Stimulated activated naive CD8-positive, alpha-beta T cell treated with anti-CD3 and anti-CD28 coated beads, Interleukin-15, amount 100 ng/mL, for 72 hours (primary cell): ENCODE measurements around the gene SULT2A1.

ENCODE experiments used
- ATAC-seq: fragments of 150-1000 bp; cut with Tn5 transposase; 2 replicates; pipeline ENCODE4 v1.10.0; 2021; ENCODE audit warnings: mild to moderate bottlenecking, moderate library complexity
- DNase-seq, 2 donors: peaks; one replicate each; pipeline ENCODE4 v3.0.0; 2021 to 2022
- H3K27ac Mint-ChIP-seq, 2 donors: one replicate each; pipeline ENCODE4 v1.8.0; 2022; ENCODE audit warnings: mild to moderate bottlenecking in 2 of 2, mixed read lengths in 2 of 2, moderate library complexity in 2 of 2
- H3K27me3 Mint-ChIP-seq: one replicate; pipeline ENCODE4 v1.8.0; 2022; ENCODE audit warnings: mixed read lengths
- H3K4me1 Mint-ChIP-seq: one replicate; pipeline ENCODE4 v1.8.0; 2022; ENCODE audit warnings: mild to moderate bottlenecking, mixed read lengths
- H3K4me3 Mint-ChIP-seq, 2 donors: one replicate each; pipeline ENCODE4 v1.8.0; 2022; ENCODE audit warnings: mild to moderate bottlenecking in 2 of 2, mixed read lengths in 2 of 2, moderate library complexity in 1 of 2
- H3K9me3 Mint-ChIP-seq, 2 donors: one replicate each; pipeline ENCODE4 v1.8.0; 2022; ENCODE audit warnings: mixed read lengths in 2 of 2

The SULT2A1 gene

GRCh38 chr19:47839913-47840312 is 46.2 kb downstream of the SULT2A1 start:
- Mint-ChIP-seq H3K4me1 (no peaks in the 10 kb centered on the region), H3K27ac (no peak overlapping the region), H3K9me3 (no peaks in the 10 kb centered on the region), H3K27me3 (peaks cover 28% of the 10 kb centered on the region), H3K4me3 (no peak overlapping the region)
- no peak for DNase-seq
- ATAC-seq, result no peak

GRCh38 chr19:47839411-47839810 is 46.7 kb downstream of the SULT2A1 start:
- no peaks in the 10 kb centered on the region for H3K4me1 Mint-ChIP-seq
- H3K4me3 Mint-ChIP-seq, result no peak overlapping the region
- DNase-seq, result no peak
- no peak overlapping the region for H3K27ac Mint-ChIP-seq
- no peaks in the 10 kb centered on the region for H3K9me3 Mint-ChIP-seq
- ATAC-seq, result no peak
- H3K27me3 Mint-ChIP-seq, result peaks cover 27% of the 10 kb centered on the region

- ATAC-seq (no peak), DNase-seq (no peak)
Observed at GRCh38 chr19:47836038-47836437, 50.1 kb downstream of the SULT2A1 start.

GRCh38 chr19:47832723-47833122 is 53.4 kb downstream of the SULT2A1 start:
- Mint-ChIP-seq H3K27ac (no peak overlapping the region), H3K27me3 (no peaks in the 10 kb centered on the region), H3K9me3 (no peaks in the 10 kb centered on the region), H3K4me3 (no peak overlapping the region), H3K4me1 (no peaks in the 10 kb centered on the region)
- no peak for DNase-seq
- no peak for ATAC-seq

More at GRCh38 chr19:47836038-47836437, 50.1 kb downstream of the SULT2A1 start:
- Mint-ChIP-seq H3K4me3 (no peak overlapping the region), H3K27me3 (no peaks in the 10 kb centered on the region), H3K4me1 (no peaks in the 10 kb centered on the region), H3K9me3 (no peaks in the 10 kb centered on the region), H3K27ac (no peak overlapping the region)

GRCh38 chr19:47826800-47827199 is 59.3 kb downstream of the SULT2A1 start:
- H3K4me1 Mint-ChIP-seq, result no peaks in the 10 kb centered on the region
- ATAC-seq (no peak), DNase-seq (no peak)
- H3K4me3 Mint-ChIP-seq, result no peak overlapping the region
- peaks cover 5% of the 10 kb centered on the region for H3K27me3 Mint-ChIP-seq
- no peak overlapping the region for H3K27ac Mint-ChIP-seq
- H3K9me3 Mint-ChIP-seq, result peaks cover 0 to 9% of the 10 kb centered on the region in 2 donors

- DNase-seq, result no peak
- no peak for ATAC-seq
- no peak overlapping the region for H3K4me3 Mint-ChIP-seq
- H3K9me3 Mint-ChIP-seq, result peaks cover 0 to 9% of the 10 kb centered on the region in 2 donors
- no peak overlapping the region for H3K27ac Mint-ChIP-seq
- H3K4me1 Mint-ChIP-seq, result no peaks in the 10 kb centered on the region
- H3K27me3 Mint-ChIP-seq, result peaks cover 29% of the 10 kb centered on the region
Observed at GRCh38 chr19:47824396-47824795, 61.7 kb downstream of the SULT2A1 start.

- Mint-ChIP-seq H3K9me3 (peaks cover 0 to 2% of the 10 kb centered on the region in 2 donors), H3K27ac (no peak within 1 kb of the TSS), H3K4me1 (no peaks in the 10 kb centered on the region), H3K27me3 (peaks cover 47% of the 10 kb centered on the region), H3K4me3 (no peak within 1 kb of the TSS)
- DNase-seq, result no peak
- ATAC-seq, result no peak
Observed at GRCh38 chr19:47821460-47822020, 64.6 kb downstream of the SULT2A1 start, which contains the start of gene CRX. CRX (plus strand) TSS chr19:47821937; CDS start chr19:47834444, 12,507 bp downstream.
